Left ventricle myocardium inferior (tissue), 1 donor: Measurements from ENCODE around the gene SND1. TPM values are rescaled to one million over a fixed set of nuclear protein-coding genes. Genes with fewer than 3 reads are reported as not detected.

ENCODE experiments used
- DNase-seq: peaks from one replicate; pipeline ENCODE4 v3.0.0-alpha.2; 2020
- H3K27ac ChIP-seq: fragments of 200-600 bp; replicated peaks from 2 replicates; pipeline ENCODE4 v1.8.0; 2021
- H3K27me3 ChIP-seq: fragments of 200-600 bp; 2 replicates; pipeline ENCODE4 v1.8.0; 2021; ENCODE audit warnings: low read depth
- H3K36me3 ChIP-seq: fragments of 200-600 bp; 2 replicates; pipeline ENCODE4 v1.8.0; 2021
- H3K4me1 ChIP-seq: fragments of 200-600 bp; 2 replicates; pipeline ENCODE4 v1.8.0; 2021
- H3K4me3 ChIP-seq: fragments of 200-600 bp; 2 replicates; pipeline ENCODE4 v1.8.0; 2021; ENCODE audit warnings: mild to moderate bottlenecking, moderate library complexity
- H3K9me3 ChIP-seq: fragments of 200-600 bp; replicated peaks from 2 replicates; pipeline ENCODE4 v1.8.0; 2021
- CTCF ChIP-seq: fragments of 200-600 bp; IDR thresholded peaks from 2 replicates; pipeline ENCODE4 v1.8.0; 2021; ENCODE audit warnings: antibody characterized with exemption, mild to moderate bottlenecking, borderline replicate concordance
- intact Hi-C: fragments of 100-400 bp; cut with micrococcal nuclease; formaldehyde crosslinking; loops from one replicate; pipeline ENCODE4 v1.11.0; 2022
- total RNA-seq: library from RNA; stranded (reverse); fragmentation: NEBNext Ultra II Directional; extraction: Animal tissue kit (Norgen Biotek cat#: 25700); gene quantifications from one replicate; pipeline ENCODE4 v1.2.1, GENCODE V29; 2021
- donor health status: DM: no; HTN: yes; CAD: no; lungs with severe emphysema.

Gene SND1
- total RNA-seq, 1 donor from 2014 or later, result 71.6 TPM

DNA sequence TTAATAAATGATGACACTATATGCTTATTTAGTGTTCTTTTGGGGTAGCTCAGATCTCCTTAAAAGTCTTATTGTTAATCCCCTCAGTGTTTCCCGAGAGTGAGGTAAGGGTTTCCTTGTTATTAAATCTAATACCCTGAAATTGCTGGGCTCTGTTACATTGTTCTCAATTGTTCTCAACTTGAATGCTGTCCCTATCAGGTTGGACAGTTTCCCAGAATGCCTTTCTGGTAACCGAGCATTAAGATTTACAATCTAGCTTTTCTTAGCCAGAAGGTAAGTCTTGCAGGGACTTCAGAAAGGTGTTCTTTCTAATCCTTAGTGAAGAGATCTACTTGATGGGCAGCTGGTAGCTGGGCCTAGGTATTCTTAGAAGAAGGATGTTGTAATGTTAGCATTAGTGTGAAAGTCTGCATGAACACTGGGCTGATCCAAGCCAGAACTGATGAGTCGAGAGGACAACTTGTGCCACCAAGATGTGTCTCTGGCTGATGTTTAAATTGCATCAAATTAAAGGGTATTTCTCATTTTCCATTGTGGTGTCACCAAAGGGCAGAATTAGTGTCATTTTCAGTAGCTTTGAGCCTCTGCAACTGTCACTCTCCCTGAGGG, 89.9 kb downstream of the SND1 start:
- Histone ChIP-seq H3K4me1 (peaks cover 19% of the 10 kb centered on the region), H3K27me3 (no peaks in the 10 kb centered on the region), H3K9me3 (no peaks in the 10 kb centered on the region), H3K36me3 (no peaks in the 10 kb centered on the region), H3K27ac (no peak overlapping the region), H3K4me3 (no peak overlapping the region)
- no peak for TF ChIP-seq CTCF
- intact Hi-C loops, result no loop called here
- no peak for DNase-seq

GRCh38 chr7:127745445-127745844, 93.5 kb downstream of the SND1 start:
- DNase-seq, result no peak
- no peak overlapping the region for H3K27ac ChIP-seq
- TF ChIP-seq CTCF, result no peak
- H3K9me3 ChIP-seq, result no peaks in the 10 kb centered on the region
- intact Hi-C loops, result no loop called here
- no peaks in the 10 kb centered on the region for H3K36me3 ChIP-seq
- H3K27me3 ChIP-seq, result no peaks in the 10 kb centered on the region
- no peak overlapping the region for H3K4me3 ChIP-seq
- peaks cover 23% of the 10 kb centered on the region for H3K4me1 ChIP-seq

DNA sequence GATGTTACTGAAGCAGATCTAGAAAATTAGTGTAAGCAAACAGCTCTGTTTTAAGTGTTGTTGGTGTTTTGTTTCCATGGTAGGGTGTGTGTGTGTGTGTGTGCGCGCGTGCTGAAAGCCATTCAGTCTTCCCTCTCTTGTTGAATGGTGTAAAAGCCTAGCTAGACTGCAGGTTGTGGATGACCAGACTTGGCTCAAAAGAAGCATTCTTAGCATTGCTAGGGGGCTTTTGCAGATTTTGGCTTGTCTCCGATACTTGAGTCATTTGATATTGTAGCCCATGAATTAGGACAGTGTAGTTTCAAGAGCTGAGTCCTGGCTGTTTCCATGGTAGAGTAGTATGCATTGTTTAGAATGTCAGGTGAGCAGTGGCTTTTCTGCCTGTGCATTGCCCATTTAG, 99.1 kb downstream of the SND1 start:
- Histone ChIP-seq H3K4me3 (no peak overlapping the region), H3K27me3 (no peaks in the 10 kb centered on the region), H3K9me3 (no peaks in the 10 kb centered on the region), H3K36me3 (no peaks in the 10 kb centered on the region), H3K4me1 (peaks cover 36% of the 10 kb centered on the region), H3K27ac (no peak overlapping the region)
- DNase-seq, result no peak
- TF ChIP-seq CTCF, result no peak
- intact Hi-C loops, result no loop called here

- no peak for DNase-seq
- H3K4me3 ChIP-seq, result no peak overlapping the region
- no peaks in the 10 kb centered on the region for H3K9me3 ChIP-seq
- H3K27me3 ChIP-seq, result no peaks in the 10 kb centered on the region
- no peaks in the 10 kb centered on the region for H3K36me3 ChIP-seq
- peaks cover 37% of the 10 kb centered on the region for H3K4me1 ChIP-seq
- TF ChIP-seq CTCF, result no peak
- no peak overlapping the region for H3K27ac ChIP-seq
- intact Hi-C loops, result no loop called here
Measured at GRCh38 chr7:127751490-127752448, 99.8 kb downstream of the SND1 start.

DNA sequence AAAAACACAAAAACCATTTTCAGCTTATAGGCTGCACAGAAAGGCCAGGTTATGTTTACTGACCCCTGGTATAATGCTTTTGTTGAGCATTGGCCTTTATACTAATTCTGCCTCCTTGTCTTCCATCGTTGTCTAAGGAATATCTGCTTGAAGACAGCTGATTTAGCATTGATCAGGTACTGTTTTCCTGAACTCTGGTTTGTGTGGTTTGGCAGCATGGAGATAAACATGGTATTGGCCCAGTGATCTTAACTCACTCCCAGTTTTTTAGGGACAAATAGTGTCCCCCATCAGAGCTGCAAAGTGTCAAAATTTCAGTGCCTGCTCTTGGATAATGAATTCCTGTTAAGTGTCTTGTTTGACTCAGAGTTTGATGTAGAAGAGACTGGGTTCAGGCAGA, 100.8 kb downstream of the SND1 start:
- TF ChIP-seq CTCF, result no peak
- Histone ChIP-seq H3K9me3 (no peaks in the 10 kb centered on the region), H3K4me1 (peaks cover 27% of the 10 kb centered on the region), H3K4me3 (no peak overlapping the region), H3K36me3 (no peaks in the 10 kb centered on the region), H3K27ac (no peak overlapping the region), H3K27me3 (no peaks in the 10 kb centered on the region)
- intact Hi-C loops, result no loop called here
- no peak for DNase-seq
